Small intestine (tissue), 7 donors: ENCODE data around the gene PFKP. TPM values are rescaled to one million over a fixed set of nuclear protein-coding genes. Genes with fewer than 3 reads are reported as not detected.

Source experiments
- DNase-seq, 2 donors: peaks; one replicate each; pipeline versions ENCODE4 v3.0.0 to v3.0.0-alpha.2; 2013
- FAIRE-seq: peaks from 2 replicates; lab custom pipeline; 2012; peaks lifted over from hg19 to GRCh38; lab: Jason Lieb, UNC
- H3K27ac ChIP-seq, 3 donors: one replicate each; pipeline ENCODE4 v1.5.1; 2013; ENCODE audit warnings: low read length in 2 of 3, mild to moderate bottlenecking in 2 of 3, control low read depth in 1 of 3, inconsistent platforms in 1 of 3, low read depth in 1 of 3, moderate library complexity in 1 of 3
- H3K27me3 ChIP-seq, 3 donors: one replicate each; pipeline ENCODE4 v1.6.1; 2013; ENCODE audit warnings: low read length in 3 of 3, inconsistent platforms in 1 of 3; ENCODE audit not compliant: control insufficient read depth in 3 of 3, insufficient read depth in 3 of 3
- H3K36me3 ChIP-seq, 3 donors: one replicate each; pipeline ENCODE4 v1.6.1; 2013; ENCODE audit warnings: low read length in 3 of 3, inconsistent platforms in 1 of 3, low read depth in 1 of 3, mild to moderate bottlenecking in 1 of 3, moderate library complexity in 1 of 3; ENCODE audit not compliant: control insufficient read depth in 3 of 3, insufficient read depth in 2 of 3
- H3K4me1 ChIP-seq, 3 donors: one replicate each; pipeline ENCODE4 v1.6.1; 2013; ENCODE audit warnings: low read length in 2 of 3, inconsistent platforms in 1 of 3, low read depth in 1 of 3, mild to moderate bottlenecking in 1 of 3, moderate library complexity in 1 of 3; ENCODE audit not compliant: control insufficient read depth in 3 of 3, insufficient read depth in 2 of 3
- H3K4me3 ChIP-seq, 3 donors: one replicate each; pipeline ENCODE4 v1.5.1; 2013; ENCODE audit warnings: low read length in 3 of 3, control low read depth in 1 of 3, inconsistent platforms in 1 of 3, low read depth in 1 of 3, mild to moderate bottlenecking in 1 of 3, moderate library complexity in 1 of 3
- H3K9me3 ChIP-seq, 2 donors: one replicate each; pipeline ENCODE4 v1.6.1; 2013; ENCODE audit warnings: low read depth in 1 of 2, low read length in 1 of 2; ENCODE audit not compliant: control insufficient read depth in 2 of 2, insufficient read depth in 1 of 2
- WGBS, 3 donors: extraction: QIAGEN DNeasy Blood & Tissue Kit; methylation state at CpG; one replicate each; pipeline ENCODE4 v1.1.7; 2013; 5-methylcytosine and 5-hydroxymethylcytosine counted together
- polyA plus RNA-seq, 4 donors: library from polyadenylated mRNA; stranded (reverse) in 3 of 4; unstranded in 1 of 4; fragments of 200-250 nt in 3 of 4; fragments of 120-200 nt in 1 of 4; gene quantifications; one replicate each; pipeline versions ENCODE4 v1.2.1 to v1.2.3, GENCODE V29; 2013
- donor health status: healthy with polysubstance abuse.
- donor health status: control.
- donor health status: control.
- donor health status: Bipolar disorder and iron deficiency.
- donor health status: healthy.

The PFKP gene
- polyA plus RNA-seq, 4 donors: 10.7 to 154 (median 73.9) TPM

GRCh38 chr10:3068968-3069737 lies 1.8 kb downstream of the PFKP start:
- WGBS, 3 donors: 13 to 20% (median 13%) methylated on average over 40 to 57 of the region's 57 CpGs
- DNase-seq (peak in 1 of 2 donors; percentile 45), FAIRE-seq (no peak)
- Histone ChIP-seq H3K36me3 (peaks cover 0 to 11% (median 0%) of the 10 kb centered on the region in 3 donors), H3K27ac (peak overlapping the region; percentile 12 to 86 (median 58)), H3K9me3 (no peaks in the 10 kb centered on the region), H3K27me3 (peaks cover 0 to 30% (median 0%) of the 10 kb centered on the region in 3 donors), H3K4me1 (peaks cover 0 to 12% (median 6%) of the 10 kb centered on the region in 3 donors), H3K4me3 (peak overlapping the region; percentile 71 to 96 (median 77))

- FAIRE-seq: no peak
- H3K36me3 ChIP-seq: peaks cover 0 to 13% (median 0%) of the 10 kb centered on the region in 3 donors
- no peak for DNase-seq
- no peaks in the 10 kb centered on the region for H3K9me3 ChIP-seq
- 91 to 95% (median 93%) methylated on average over 11 of the region's 11 CpGs for WGBS, 3 donors
- no peak overlapping the region for H3K4me3 ChIP-seq
- H3K27ac ChIP-seq: peak overlapping the region in 1 of 3 donors; percentile 11
- peaks cover 0 to 30% (median 0%) of the 10 kb centered on the region in 3 donors for H3K27me3 ChIP-seq
- peaks cover 2 to 12% (median 12%) of the 10 kb centered on the region in 3 donors for H3K4me1 ChIP-seq
Measured at GRCh38 chr10:3069876-3070275, 2.5 kb downstream of the PFKP start.

- H3K4me1 ChIP-seq: peaks cover 2 to 12% (median 12%) of the 10 kb centered on the region in 3 donors
- no peak overlapping the region for H3K27ac ChIP-seq
- no peak overlapping the region for H3K4me3 ChIP-seq
- H3K27me3 ChIP-seq: peaks cover 0 to 18% (median 0%) of the 10 kb centered on the region in 3 donors
- 89 to 94% (median 93%) methylated on average over 13 of the region's 13 CpGs for WGBS, 3 donors
- no peaks in the 10 kb centered on the region for H3K9me3 ChIP-seq
- no peak for FAIRE-seq
- H3K36me3 ChIP-seq: peaks cover 0 to 13% (median 3%) of the 10 kb centered on the region in 3 donors
- peak in 1 of 2 donors; percentile 75 for DNase-seq
Measured at GRCh38 chr10:3071405-3072198, 4.3 kb downstream of the PFKP start.

- Histone ChIP-seq H3K4me1 (peaks cover 2 to 14% (median 14%) of the 10 kb centered on the region in 3 donors), H3K27me3 (peaks cover 0 to 8% (median 0%) of the 10 kb centered on the region in 3 donors), H3K4me3 (no peak overlapping the region), H3K27ac (no peak overlapping the region), H3K9me3 (no peaks in the 10 kb centered on the region), H3K36me3 (peaks cover 0 to 13% (median 4%) of the 10 kb centered on the region in 3 donors)
- DNase-seq (no peak), FAIRE-seq (no peak)
- WGBS, 3 donors: 90 to 96% (median 95%) methylated on average over 10 of the region's 10 CpGs
Measured at GRCh38 chr10:3072641-3073360, 5.5 kb downstream of the PFKP start.

GRCh38 chr10:3074145-3074665 lies 6.9 kb downstream of the PFKP start:
- DNase-seq (peak; percentile 52 to 82), FAIRE-seq (no peak)
- H3K27ac ChIP-seq: peak overlapping the region in 1 of 3 donors; percentile 45

GRCh38 chr10:3074985-3075600 lies 7.7 kb downstream of the PFKP start:
- WGBS, 3 donors: 85 to 86% (median 86%) methylated on average over 10 of the region's 10 CpGs
- H3K27me3 ChIP-seq: no peaks in the 10 kb centered on the region

More at GRCh38 chr10:3074145-3074665, 6.9 kb downstream of the PFKP start:
- WGBS, 3 donors: 28 to 69% (median 52%) methylated on average over 7 of the region's 7 CpGs
- Histone ChIP-seq H3K36me3 (peaks cover 0 to 13% (median 4%) of the 10 kb centered on the region in 3 donors), H3K4me1 (peaks cover 6 to 23% (median 11%) of the 10 kb centered on the region in 3 donors), H3K9me3 (no peaks in the 10 kb centered on the region), H3K4me3 (no peak overlapping the region), H3K27me3 (peaks cover 0 to 5% (median 0%) of the 10 kb centered on the region in 3 donors)

GRCh38 chr10:3076138-3076537 lies 8.8 kb downstream of the PFKP start:
- Histone ChIP-seq H3K27ac (no peak overlapping the region), H3K27me3 (no peaks in the 10 kb centered on the region), H3K4me1 (peaks cover 2 to 23% (median 6%) of the 10 kb centered on the region in 3 donors), H3K36me3 (peaks cover 2 to 14% (median 4%) of the 10 kb centered on the region in 3 donors), H3K4me3 (no peak overlapping the region), H3K9me3 (no peaks in the 10 kb centered on the region)
- 86 to 98% (median 91%) methylated on average over 16 of the region's 16 CpGs for WGBS, 3 donors
- FAIRE-seq: no peak
- no peak for DNase-seq

More at GRCh38 chr10:3074985-3075600, 7.7 kb downstream of the PFKP start:
- Histone ChIP-seq H3K9me3 (no peaks in the 10 kb centered on the region), H3K4me1 (peaks cover 3 to 23% (median 6%) of the 10 kb centered on the region in 3 donors), H3K36me3 (peaks cover 0 to 15% (median 4%) of the 10 kb centered on the region in 3 donors), H3K27ac (no peak overlapping the region), H3K4me3 (no peak overlapping the region)
- DNase-seq: no peak
- FAIRE-seq: no peak
